SK-N-SH (cell line): ENCODE results near the gene LGI1. TPM values are rescaled to one million over a fixed set of nuclear protein-coding genes. Genes with fewer than 3 reads are reported as not detected.

ENCODE experiments used
- CTCF ChIA-PET: fragments of 300-600, 350-600 bp; formaldehyde crosslinking; extraction: SDS; loops from one replicate; lab custom pipeline; 2021; lab: Yijun Ruan, JAX
- POLR2A ChIA-PET: fragments of 350-600 bp; sonication (Branson Sonifier 250); formaldehyde crosslinking; extraction: SDS; loops from one replicate; lab custom pipeline; 2020; ENCODE audit warnings: antibody characterized with exemption, inconsistent platforms; lab: Yijun Ruan, JAX
- DNase-seq: peaks from one replicate; pipeline ENCODE4 v3.0.0; 2012
- H2AFZ ChIP-seq: fragments of 200-600 bp; sonication (generic); 2 replicates; pipeline ENCODE4 v1.8.1; 2016; ENCODE audit warnings: antibody characterized with exemption, mild to moderate bottlenecking, low read depth
- H3F3A ChIP-seq: fragments of 200-600 bp; sonication (generic); replicated peaks from 2 replicates; pipeline ENCODE3; 2016; ENCODE audit warnings: antibody characterized with exemption, mild to moderate bottlenecking; ENCODE audit not compliant: insufficient read depth
- H3K27ac ChIP-seq, 2 experiments: fragments of 200-500 bp in 1 of 2; fragments of 200-600 bp in 1 of 2; sonication (Bioruptor generic) in 1 of 2; sonication (generic), shearing (Covaris generic) in 1 of 2; 2 replicates each; pipeline versions ENCODE4 v1.5.1 to v1.6.1; 2014 to 2016; ENCODE audit warnings: low read depth in 2 of 2, inconsistent platforms in 1 of 2, low read length in 1 of 2, mild to moderate bottlenecking in 1 of 2, mixed read lengths in 1 of 2
- H3K27me3 ChIP-seq: fragments of 200-600 bp; sonication (generic), shearing (Covaris generic); 2 replicates; pipeline ENCODE4 v1.6.1; 2016; ENCODE audit warnings: mixed run types; ENCODE audit not compliant: insufficient read depth
- H3K36me3 ChIP-seq, 2 experiments: fragments of 200-500 bp in 1 of 2; fragments of 200-600 bp in 1 of 2; sonication (Bioruptor generic) in 1 of 2; sonication (generic) in 1 of 2; replicated peaks in 1 of 2; 2 replicates each; pipeline versions ENCODE3 to v1.5.1; 2014 to 2016; ENCODE audit warnings: low read length in 1 of 2, mild to moderate bottlenecking in 1 of 2; ENCODE audit not compliant: insufficient read depth in 2 of 2, control insufficient read depth in 1 of 2
- H3K4me1 ChIP-seq, 2 experiments: fragments of 200-500 bp in 1 of 2; fragments of 200-600 bp in 1 of 2; sonication (Bioruptor generic) in 1 of 2; sonication (generic), shearing (Covaris generic) in 1 of 2; 2 replicates each; pipeline versions ENCODE4 v1.5.1 to v1.6.1; 2014 to 2016; ENCODE audit warnings: low read depth in 1 of 2, low read length in 1 of 2, mixed run types in 1 of 2; ENCODE audit not compliant: insufficient read depth in 2 of 2, control insufficient read depth in 1 of 2
- H3K4me2 ChIP-seq: fragments of 200-600 bp; sonication (generic), shearing (Covaris generic); 2 replicates; pipeline ENCODE4 v1.6.1; 2017; ENCODE audit warnings: mixed run types
- H3K4me3 ChIP-seq, 2 experiments: fragments of 200-500 bp in 1 of 2; fragments of 200-600 bp in 1 of 2; sonication (Bioruptor generic) in 1 of 2; sonication (generic), shearing (Covaris generic) in 1 of 2; 2 replicates each; pipeline versions ENCODE4 v1.5.1 to v1.8.1; 2014 to 2016; ENCODE audit warnings: low read depth in 2 of 2, inconsistent platforms in 1 of 2, low read length in 1 of 2, mild to moderate bottlenecking in 1 of 2, mixed read lengths in 1 of 2, moderate library complexity in 1 of 2
- H3K79me2 ChIP-seq: fragments of 200-600 bp; sonication (generic); 2 replicates; pipeline ENCODE4 v1.8.1; 2017; ENCODE audit warnings: mild to moderate bottlenecking; ENCODE audit not compliant: insufficient read depth
- H3K9ac ChIP-seq: fragments of 200-600 bp; sonication (generic); 2 replicates; pipeline ENCODE4 v1.6.1; 2017; ENCODE audit warnings: mixed run types
- H3K9me2 ChIP-seq: fragments of 200-600 bp; sonication (generic); 2 replicates; pipeline ENCODE4 v1.6.1; 2017; ENCODE audit warnings: mixed run types
- H3K9me3 ChIP-seq: fragments of 200-600 bp; sonication (generic); 2 replicates; pipeline ENCODE4 v1.6.1; 2017; ENCODE audit warnings: mixed run types, mild to moderate bottlenecking, moderate library complexity
- H4K20me1 ChIP-seq: fragments of 200-600 bp; sonication (generic); 2 replicates; pipeline ENCODE4 v1.6.1; 2017; ENCODE audit warnings: mild to moderate bottlenecking, mixed run types; ENCODE audit not compliant: insufficient read depth
- FOSL2 ChIP-seq: IDR thresholded peaks from 2 replicates; pipeline ENCODE4 v1.4.0; 2012; ENCODE audit warnings: low read depth, mild to moderate bottlenecking, moderate library complexity, borderline replicate concordance
- FOXJ3 ChIP-seq: sonication (generic); formaldehyde crosslinking; IDR thresholded peaks from 2 replicates; pipeline ENCODE4 v1.5.1; 2020; ENCODE audit warnings: mild to moderate bottlenecking, missing genetic modification reagents
- GABPA ChIP-seq: IDR thresholded peaks from 2 replicates; pipeline ENCODE4 v1.4.0; 2012; ENCODE audit warnings: low read depth, mild to moderate bottlenecking
- JUND ChIP-seq: IDR thresholded peaks from 2 replicates; pipeline ENCODE4 v1.4.0; 2012
- SMC3 ChIP-seq: IDR thresholded peaks from 2 replicates; pipeline ENCODE4 v1.6.1; 2012; ENCODE audit warnings: low read depth, low read length, improper control_type of control experiment
- TAF1 ChIP-seq: IDR thresholded peaks from 2 replicates; pipeline ENCODE4 v1.6.1; 2012; ENCODE audit warnings: low read depth, mild to moderate bottlenecking, low read length, moderate library complexity, borderline replicate concordance
- TCF12 ChIP-seq: IDR thresholded peaks from 2 replicates; pipeline ENCODE4 v1.4.0; 2012
- YY1 ChIP-seq: IDR thresholded peaks from 2 replicates; pipeline ENCODE4 v1.4.0; 2012; ENCODE audit warnings: low read depth, mild to moderate bottlenecking
- WGBS: methylation state at CpG from one replicate; pipeline ENCODE4 v1.1.6; 2017; ENCODE audit warnings: low lambda C conversion rate; 5-methylcytosine and 5-hydroxymethylcytosine counted together
- polyA plus RNA-seq, 3 experiments: library from polyadenylated mRNA; depleted of rRNA; stranded (reverse); fragments of >200 nt; gene quantifications; 2 replicates each; pipeline ENCODE4 v1.2.3, GENCODE V29; 2012
- TF ChIP-seq, protein P1 (sequence below): IDR thresholded peaks from 2 replicates; pipeline ENCODE4 v1.6.1; 2012; ENCODE audit warnings: mild to moderate bottlenecking, low read depth, low read length, moderate library complexity
- TF ChIP-seq, protein P2 (sequence below): fragments of 150-350 bp; IDR thresholded peaks from 2 replicates; pipeline ENCODE4 v1.6.1; 2017; ENCODE audit warnings: antibody characterized with exemption, low read length, low read depth, borderline replicate concordance
- TF ChIP-seq, protein P3 (sequence below): IDR thresholded peaks from 2 replicates; pipeline ENCODE4 v1.4.0; 2012; ENCODE audit warnings: low read depth, borderline replicate concordance

LGI1 gene
- polyA plus RNA-seq, 1 of the 3 experiments (the other 2 are of a cell fraction), result 0.03 TPM

DNA sequence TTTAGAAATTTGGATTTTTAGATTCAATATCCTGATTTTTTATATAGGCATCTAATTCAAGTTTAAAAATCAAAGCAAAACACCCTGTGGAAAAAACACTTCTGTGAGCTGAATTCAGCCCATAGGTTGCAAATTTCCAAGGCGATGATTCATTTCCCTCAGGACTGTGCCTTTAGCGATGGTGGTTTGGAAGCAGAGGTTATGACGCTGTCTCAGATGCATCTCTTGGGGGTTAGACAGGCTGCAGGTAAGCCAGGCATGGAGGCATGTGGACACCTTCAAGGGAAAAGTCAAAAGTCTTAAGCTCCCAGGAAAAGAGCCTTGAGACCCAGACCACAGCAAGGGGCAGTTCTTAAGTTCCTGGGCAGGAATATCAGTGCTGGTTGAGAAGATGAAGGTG lies 45.8 kb upstream of the LGI1 start:
- POLR2A ChIA-PET, result interaction anchor here (0.9 kb wide), 1 partner anchor 9 kb away, joined by 6 read pairs; the partner anchor contains the start of gene FRA10AC1
- TF ChIP-seq, protein P1, sequence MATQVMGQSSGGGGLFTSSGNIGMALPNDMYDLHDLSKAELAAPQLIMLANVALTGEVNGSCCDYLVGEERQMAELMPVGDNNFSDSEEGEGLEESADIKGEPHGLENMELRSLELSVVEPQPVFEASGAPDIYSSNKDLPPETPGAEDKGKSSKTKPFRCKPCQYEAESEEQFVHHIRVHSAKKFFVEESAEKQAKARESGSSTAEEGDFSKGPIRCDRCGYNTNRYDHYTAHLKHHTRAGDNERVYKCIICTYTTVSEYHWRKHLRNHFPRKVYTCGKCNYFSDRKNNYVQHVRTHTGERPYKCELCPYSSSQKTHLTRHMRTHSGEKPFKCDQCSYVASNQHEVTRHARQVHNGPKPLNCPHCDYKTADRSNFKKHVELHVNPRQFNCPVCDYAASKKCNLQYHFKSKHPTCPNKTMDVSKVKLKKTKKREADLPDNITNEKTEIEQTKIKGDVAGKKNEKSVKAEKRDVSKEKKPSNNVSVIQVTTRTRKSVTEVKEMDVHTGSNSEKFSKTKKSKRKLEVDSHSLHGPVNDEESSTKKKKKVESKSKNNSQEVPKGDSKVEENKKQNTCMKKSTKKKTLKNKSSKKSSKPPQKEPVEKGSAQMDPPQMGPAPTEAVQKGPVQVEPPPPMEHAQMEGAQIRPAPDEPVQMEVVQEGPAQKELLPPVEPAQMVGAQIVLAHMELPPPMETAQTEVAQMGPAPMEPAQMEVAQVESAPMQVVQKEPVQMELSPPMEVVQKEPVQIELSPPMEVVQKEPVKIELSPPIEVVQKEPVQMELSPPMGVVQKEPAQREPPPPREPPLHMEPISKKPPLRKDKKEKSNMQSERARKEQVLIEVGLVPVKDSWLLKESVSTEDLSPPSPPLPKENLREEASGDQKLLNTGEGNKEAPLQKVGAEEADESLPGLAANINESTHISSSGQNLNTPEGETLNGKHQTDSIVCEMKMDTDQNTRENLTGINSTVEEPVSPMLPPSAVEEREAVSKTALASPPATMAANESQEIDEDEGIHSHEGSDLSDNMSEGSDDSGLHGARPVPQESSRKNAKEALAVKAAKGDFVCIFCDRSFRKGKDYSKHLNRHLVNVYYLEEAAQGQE, result no peak
- TF ChIP-seq GABPA (no peak), JUND (no peak), YY1 (no peak), FOSL2 (no peak), TCF12 (no peak), TAF1 (no peak), SMC3 (no peak), FOXJ3 (no peak)
- TF ChIP-seq, protein P2, sequence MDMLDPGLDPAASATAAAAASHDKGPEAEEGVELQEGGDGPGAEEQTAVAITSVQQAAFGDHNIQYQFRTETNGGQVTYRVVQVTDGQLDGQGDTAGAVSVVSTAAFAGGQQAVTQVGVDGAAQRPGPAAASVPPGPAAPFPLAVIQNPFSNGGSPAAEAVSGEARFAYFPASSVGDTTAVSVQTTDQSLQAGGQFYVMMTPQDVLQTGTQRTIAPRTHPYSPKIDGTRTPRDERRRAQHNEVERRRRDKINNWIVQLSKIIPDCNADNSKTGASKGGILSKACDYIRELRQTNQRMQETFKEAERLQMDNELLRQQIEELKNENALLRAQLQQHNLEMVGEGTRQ, result no peak
- TF ChIP-seq, protein P3, sequence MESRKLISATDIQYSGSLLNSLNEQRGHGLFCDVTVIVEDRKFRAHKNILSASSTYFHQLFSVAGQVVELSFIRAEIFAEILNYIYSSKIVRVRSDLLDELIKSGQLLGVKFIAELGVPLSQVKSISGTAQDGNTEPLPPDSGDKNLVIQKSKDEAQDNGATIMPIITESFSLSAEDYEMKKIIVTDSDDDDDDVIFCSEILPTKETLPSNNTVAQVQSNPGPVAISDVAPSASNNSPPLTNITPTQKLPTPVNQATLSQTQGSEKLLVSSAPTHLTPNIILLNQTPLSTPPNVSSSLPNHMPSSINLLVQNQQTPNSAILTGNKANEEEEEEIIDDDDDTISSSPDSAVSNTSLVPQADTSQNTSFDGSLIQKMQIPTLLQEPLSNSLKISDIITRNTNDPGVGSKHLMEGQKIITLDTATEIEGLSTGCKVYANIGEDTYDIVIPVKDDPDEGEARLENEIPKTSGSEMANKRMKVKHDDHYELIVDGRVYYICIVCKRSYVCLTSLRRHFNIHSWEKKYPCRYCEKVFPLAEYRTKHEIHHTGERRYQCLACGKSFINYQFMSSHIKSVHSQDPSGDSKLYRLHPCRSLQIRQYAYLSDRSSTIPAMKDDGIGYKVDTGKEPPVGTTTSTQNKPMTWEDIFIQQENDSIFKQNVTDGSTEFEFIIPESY, result no peak
- no peak overlapping the region for H3K9ac ChIP-seq

More for the DNA sequence above, 45.8 kb upstream of the LGI1 start:
- no peaks in the 10 kb centered on the region for H3K9me3 ChIP-seq
- no peaks in the 10 kb centered on the region for H3K9me2 ChIP-seq
- DNase-seq, result no peak
- H3K79me2 ChIP-seq, result no peaks in the 10 kb centered on the region
- no peaks in the 10 kb centered on the region for H4K20me1 ChIP-seq
- H3K4me1 ChIP-seq, result peaks cover 0 to 9% of the 10 kb centered on the region in 2 experiments; a peak in 1 of 4 replicates
- no peaks in the 10 kb centered on the region for H3K36me3 ChIP-seq
- H3F3A ChIP-seq, result no peaks in the 10 kb centered on the region
- 50% methylated on average over 3 of the region's 3 CpGs for whole genome bisulfite sequencing
- H3K4me3 ChIP-seq, result no peak overlapping the region
- H3K27ac ChIP-seq, result no peak overlapping the region
- no peaks in the 10 kb centered on the region for H3K27me3 ChIP-seq
- CTCF ChIA-PET, result interaction anchor here (1.2 to 2.2 kb wide), 2 partner anchors 9 to 40 kb away, joined by 4 to 10 read pairs; partner anchors contain the start of gene FRA10AC1
- no peak overlapping the region for H3K4me2 ChIP-seq
- no peak overlapping the region for H2AFZ ChIP-seq
